Stimulated activated CD8-positive, alpha-beta memory T cell treated with anti-CD3 and anti-CD28 coated beads, Interleukin-4, amount 100 ng/mL, for 1 hour (primary cell): ENCODE data around the gene EVC2.

Experiments used
- DNase-seq, 2 donors: peaks; one replicate each; pipeline ENCODE4 v3.0.0-alpha.2; 2020; ENCODE audit warnings: low read depth in 2 of 2, low spot score in 1 of 2

The EVC2 gene

DNA sequence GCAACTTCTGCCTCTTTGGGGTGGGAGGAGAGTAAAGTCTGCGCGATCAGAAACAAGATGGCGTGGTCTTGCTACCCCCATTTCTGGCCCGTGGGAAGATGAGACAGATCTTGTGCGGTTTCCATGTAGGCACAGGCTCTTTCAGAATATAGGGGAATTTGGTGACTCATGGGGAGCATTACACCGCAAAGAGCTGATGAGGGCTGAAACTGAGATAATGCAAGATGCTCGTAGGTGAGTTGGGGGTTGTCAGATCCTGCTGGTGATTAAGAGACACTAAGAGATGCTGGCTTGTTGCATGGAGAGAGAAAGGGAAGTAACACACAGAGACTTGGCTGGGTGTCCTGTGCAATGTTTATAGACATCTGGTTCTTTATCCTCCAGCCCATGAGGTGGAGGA lies 4.2 kb upstream of the EVC2 start:
- DNase-seq: no peak

- DNase-seq: no peak
Observed at GRCh38 chr4:5711479-5712184, 3.3 kb upstream of the EVC2 start.

DNA sequence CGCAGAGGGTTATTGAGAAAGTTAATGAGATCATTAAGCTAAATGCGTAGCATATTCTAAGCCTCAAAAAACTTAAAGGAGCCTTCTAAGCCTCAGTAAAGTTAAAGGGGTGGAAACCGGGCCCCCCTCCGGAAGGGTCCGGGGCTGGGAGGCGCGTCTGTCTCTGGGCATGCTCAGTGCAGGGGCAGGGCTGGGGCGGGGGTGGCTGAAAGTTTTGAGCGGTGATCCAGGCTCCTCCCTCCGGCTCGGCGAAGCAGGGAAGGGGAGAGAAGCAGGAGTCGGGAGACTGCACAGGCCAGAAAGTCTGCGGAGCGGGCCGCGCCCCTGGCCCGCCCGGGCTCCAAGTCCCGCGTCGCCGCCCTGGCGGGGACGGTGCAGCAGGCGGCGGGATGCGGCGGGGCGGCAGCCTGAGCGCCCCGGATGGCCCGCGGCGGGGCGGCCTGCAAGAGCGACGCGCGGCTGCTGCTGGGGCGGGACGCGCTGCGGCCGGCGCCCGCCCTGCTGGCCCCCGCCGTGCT lies 2.7 kb upstream of the EVC2 start, which contains the start of gene EVC:
EVC (plus strand) TSS at position 241 of the 518 bp plus-strand sequence; CDS start at position 421, 180 bp downstream.
- DNase-seq: no peak

- DNase-seq: no peak
Observed at GRCh38 chr4:5710065-5710960, 2.0 kb upstream of the EVC2 start.

GRCh38 chr4:5709207-5709575 lies 832 bp upstream of the EVC2 start:
- no peak for DNase-seq

GRCh38 chr4:5707778-5708448 lies 446 bp downstream of the EVC2 start:
- DNase-seq: no peak

DNA sequence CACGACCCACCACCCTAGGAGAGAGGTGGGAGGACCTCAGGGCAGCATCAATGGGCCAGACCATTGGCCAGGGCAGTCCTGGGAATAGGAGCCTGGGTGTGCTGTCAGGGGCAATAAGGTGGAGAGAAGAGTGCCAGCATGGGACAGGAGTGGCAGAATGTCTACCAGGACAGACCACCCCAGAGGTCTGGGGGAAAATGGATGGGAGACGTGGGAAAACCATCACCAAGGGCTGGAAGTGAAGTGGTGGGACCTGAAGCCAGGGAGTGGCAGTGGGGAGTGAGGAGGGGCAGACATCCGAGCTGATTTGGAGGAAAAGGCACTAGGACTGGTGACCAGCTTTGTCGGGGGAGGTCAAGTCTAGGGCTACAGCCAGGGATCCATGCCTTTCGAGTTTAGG lies 993 bp downstream of the EVC2 start:
- no peak for DNase-seq

DNA sequence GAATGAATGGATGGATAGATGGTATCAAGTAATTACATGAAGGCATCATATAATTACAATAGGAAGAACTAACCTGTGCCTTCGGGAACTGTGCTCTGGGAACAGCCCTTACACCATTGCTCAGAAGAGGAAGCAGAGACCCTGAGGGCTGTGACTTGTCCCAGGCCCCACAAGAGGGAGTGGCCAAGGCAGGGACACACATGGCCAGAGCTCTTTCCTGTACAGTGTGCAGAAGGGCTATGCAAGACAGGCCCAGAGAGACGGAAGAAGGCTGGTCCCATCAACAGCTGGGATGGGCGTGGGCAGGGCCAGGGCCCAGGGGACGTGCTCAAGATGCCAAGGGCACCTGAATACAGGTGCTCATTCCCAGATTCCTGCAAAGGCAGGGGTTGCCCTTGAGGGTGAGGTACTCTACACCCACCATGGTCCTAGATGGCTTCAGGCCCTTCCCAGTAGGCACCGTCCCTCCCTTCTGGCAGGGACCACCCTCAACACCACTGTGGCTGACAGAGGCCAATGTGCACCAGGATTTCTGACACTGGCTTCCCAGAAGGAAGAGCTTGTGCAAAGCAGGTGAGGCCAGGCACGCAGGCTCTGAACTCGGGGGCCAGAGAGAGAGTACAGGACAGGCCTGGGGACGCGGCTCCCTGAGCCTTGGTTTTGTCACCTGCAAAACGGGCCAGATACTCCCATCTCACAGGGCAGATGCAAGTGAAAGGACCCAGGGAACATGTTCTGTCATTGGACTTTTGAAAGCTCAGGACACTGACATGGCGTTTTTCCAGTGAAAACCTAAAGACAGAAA lies 1.7 kb downstream of the EVC2 start:
- DNase-seq: no peak

DNA sequence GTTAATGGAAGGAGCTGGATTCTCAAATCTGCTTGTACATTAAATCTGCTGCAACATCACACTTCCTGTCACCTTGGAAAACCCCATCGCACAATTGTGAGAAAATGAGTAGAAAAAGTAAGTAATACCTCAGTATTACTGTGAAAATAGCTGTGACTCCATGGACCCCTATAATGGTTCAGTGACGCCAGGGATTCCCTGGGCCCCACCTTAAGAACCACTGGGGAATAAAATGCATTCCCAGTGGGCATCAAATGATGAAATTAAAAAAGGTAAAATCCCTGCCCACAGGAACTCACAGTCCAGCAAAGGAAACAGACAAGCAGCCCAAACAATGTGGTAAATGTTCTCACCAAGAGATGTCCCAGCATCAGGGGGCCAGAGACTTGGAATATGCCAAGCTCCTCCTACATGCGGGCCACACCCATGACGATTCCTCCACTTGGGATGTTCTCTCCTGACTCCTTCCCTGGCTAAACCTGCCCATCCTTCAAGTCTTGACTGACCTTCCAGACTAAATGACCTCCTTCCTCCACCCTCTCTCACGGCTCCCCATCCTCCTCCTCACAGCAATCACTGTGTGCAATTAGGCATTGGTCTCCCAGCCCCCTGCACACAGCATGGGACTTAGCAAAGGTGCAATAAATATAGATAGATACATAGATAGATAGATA lies 2.6 kb downstream of the EVC2 start:
- no peak for DNase-seq

GRCh38 chr4:5704276-5704675 lies 4.1 kb downstream of the EVC2 start:
- no peak for DNase-seq

DNA sequence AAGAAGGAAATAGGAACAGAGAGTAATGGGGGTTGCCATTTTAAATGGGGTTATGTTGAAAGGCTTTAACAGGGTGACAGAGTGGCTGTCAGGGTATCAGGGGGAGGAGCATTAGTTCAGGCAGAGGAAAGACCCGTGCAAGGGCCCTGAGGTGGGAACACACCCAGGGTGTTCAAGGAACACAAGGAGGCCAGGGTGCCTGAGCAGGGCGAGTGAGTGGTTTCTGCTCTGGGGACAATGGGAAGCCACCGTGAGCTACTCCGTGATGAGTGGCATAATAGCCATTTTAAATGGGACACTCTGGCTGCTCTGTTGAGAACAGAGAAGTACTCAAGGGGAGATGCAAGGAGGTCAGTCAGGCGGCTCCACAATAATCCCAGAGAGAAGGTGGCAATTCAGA lies 4.5 kb downstream of the EVC2 start:
- no peak for DNase-seq

DNA sequence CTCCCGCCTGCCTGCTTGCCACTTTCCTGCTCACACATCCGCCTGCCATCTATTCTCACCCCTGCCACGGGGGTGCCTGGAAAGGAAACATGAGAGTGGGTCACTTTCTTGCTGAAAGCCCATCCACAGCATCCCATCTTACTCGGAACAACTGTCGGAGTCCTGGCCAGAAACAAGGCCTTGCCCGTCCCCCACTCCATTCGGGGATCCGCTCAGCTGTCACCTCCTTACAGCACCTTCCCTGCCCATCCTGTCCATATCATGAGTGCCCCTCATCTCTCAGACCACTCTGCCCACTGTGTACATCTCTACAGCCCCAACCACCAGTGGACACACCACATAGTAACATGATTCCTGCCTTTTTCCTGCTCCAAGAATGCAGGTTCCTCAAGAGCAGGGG lies 6.4 kb downstream of the EVC2 start:
- DNase-seq: no peak

GRCh38 chr4:5700459-5700858 lies 7.9 kb downstream of the EVC2 start:
- no peak for DNase-seq

DNA sequence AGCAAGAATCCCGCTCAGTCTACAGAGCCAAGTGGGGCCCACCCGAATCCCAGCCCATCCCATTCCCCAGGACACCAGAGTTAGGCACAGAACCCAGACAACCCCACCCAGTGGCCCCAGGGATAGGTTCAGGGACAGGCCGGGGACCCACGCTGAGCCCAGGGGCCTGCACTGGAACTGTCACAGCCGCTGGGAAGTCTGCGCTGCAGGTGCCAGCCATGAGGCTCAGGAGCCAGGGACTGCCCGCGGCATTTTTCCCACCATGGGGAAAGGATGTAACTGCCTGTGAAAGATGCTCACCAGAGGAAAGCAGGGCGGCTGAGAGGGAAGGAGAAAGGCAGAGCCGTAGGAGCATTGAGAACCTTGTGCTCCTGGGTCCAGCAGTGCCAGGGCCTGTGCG lies 12.0 kb downstream of the EVC2 start:
- DNase-seq: no peak

DNA sequence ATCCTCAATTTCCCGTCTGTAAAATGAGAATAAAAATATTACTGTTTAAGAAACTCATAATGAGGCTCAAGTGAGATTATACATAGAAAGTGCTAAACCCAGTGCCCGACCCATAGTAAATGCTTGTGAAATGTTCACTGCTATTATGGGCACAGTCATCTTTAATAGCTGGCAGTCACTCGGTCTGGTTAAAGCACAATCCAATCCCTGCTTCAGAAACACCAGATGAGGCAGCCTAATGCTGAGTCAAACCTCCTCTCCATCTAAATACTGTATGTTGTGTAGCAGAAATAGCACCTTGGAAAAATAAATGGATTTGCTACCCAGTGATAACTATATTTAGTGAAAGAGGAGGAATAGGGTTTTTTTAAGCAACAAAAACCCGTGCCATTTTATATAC lies 14.5 kb downstream of the EVC2 start:
- DNase-seq: no peak

DNA sequence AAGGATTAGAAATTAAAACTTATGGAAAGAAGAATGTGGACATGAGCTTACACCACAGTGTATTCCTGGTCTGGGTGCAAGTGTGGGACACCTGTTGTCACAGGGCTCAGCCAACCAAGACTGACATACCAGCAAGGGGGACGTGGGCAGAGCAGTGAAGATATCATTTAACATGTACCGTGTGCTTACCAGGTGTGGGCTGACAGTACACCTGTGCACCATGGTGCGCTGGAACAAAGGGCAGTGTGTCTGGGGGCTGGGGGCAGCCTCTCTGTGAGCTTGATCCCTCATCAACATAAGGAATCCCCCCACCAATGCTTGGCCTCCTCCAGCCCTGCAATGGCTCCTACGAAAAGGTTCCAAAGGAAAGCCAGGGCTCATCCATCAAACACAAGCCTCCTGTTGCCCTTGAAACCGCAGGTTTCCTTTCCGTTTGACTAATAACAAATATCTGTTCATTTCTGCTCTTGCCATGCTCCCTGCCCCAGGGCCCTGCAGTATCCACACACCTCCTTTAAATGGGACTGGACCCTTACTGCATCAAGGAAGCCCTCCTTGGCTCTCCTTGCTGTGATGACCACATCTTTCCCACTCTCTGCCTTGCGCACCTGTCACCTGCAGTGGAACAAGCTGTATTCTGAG lies 16.7 kb downstream of the EVC2 start:
- DNase-seq: no peak

GRCh38 chr4:5689065-5689464 lies 19.3 kb downstream of the EVC2 start:
- DNase-seq: no peak

- DNase-seq: no peak
Observed at GRCh38 chr4:5686338-5686737, 22.0 kb downstream of the EVC2 start.

GRCh38 chr4:5685296-5685695 lies 23.1 kb downstream of the EVC2 start:
- no peak for DNase-seq

- no peak for DNase-seq
Observed at GRCh38 chr4:5683566-5683965, 24.8 kb downstream of the EVC2 start.
